Suprapubic skin (tissue), 3 donors: ENCODE data around the gene MTG2.

Experiments
- CTCF ChIP-seq, 2 donors: fragments of 200-600 bp in 1 of 2; fragments of 450-650 bp in 1 of 2; sonication (generic) in 1 of 2; IDR thresholded peaks; one replicate each; pipeline ENCODE4 v1.5.1; 2016 to 2019; ENCODE audit warnings: antibody characterized with exemption in 2 of 2, mild to moderate bottlenecking in 1 of 2, moderate library complexity in 1 of 2
- EP300 ChIP-seq: sonication (generic); formaldehyde crosslinking; IDR thresholded peaks from one replicate; pipeline ENCODE4 v1.6.1; 2017; ENCODE audit warnings: antibody characterized with exemption
- POLR2A ChIP-seq, 2 donors: fragments of 450-650 bp; IDR thresholded peaks; one replicate each; pipeline ENCODE4 v1.6.1; 2017; ENCODE audit warnings: antibody characterized with exemption in 2 of 2, mild to moderate bottlenecking in 2 of 2, moderate library complexity in 2 of 2

- TF ChIP-seq EP300 (no peak), CTCF (IDR thresholded peaks at IDR 0.05) (no peak), POLR2A (IDR thresholded peaks at IDR 0.05) (no peak)
Measured at GRCh38 chr20:62151835-62152364, 30.9 kb upstream of the MTG2 start.
